ENCODE results near the gene CD63.

CD63 gene

GRCh38 chr12:55742719-55743405 is 14.1 kb upstream of the CD63 start, which contains the start of gene GDF11:
GDF11 (plus strand) TSS chr12:55743122; CDS start chr12:55743317, 195 bp downstream.
- DNase-seq, result peak; percentile 82 to 95 (median 89)
- intact Hi-C loops (cut with DNase I), result loop anchor here (5.0 kb wide), 1 partner anchor 74 kb away; the partner anchor contains the start of genes ORMDL2 and SARNP

GRCh38 chr12:55741931-55742680 is 13.3 kb upstream of the CD63 start:
- intact Hi-C loops (cut with DNase I), result loop anchor here (5.0 kb wide), 1 partner anchor 75 kb away; the partner anchor contains the start of genes ORMDL2 and SARNP
- peak in 1 of 42 donors; percentile 18 for DNase-seq

GRCh38 chr12:55739025-55739378 is 10.2 kb upstream of the CD63 start:
- no peak for DNase-seq
- intact Hi-C loops (cut with DNase I), result loop anchor here (5.0 kb wide), 2 partner anchors 58 to 203 kb away; no protein-coding TSS in a partner anchor

GRCh38 chr12:55738123-55739024 is 9.6 kb upstream of the CD63 start:
- intact Hi-C loops (cut with DNase I), result loop anchor here (5.0 kb wide), 2 partner anchors 59 to 204 kb away; no protein-coding TSS in a partner anchor
- DNase-seq, result peak; percentile 71 to 97 (median 88)

DNA sequence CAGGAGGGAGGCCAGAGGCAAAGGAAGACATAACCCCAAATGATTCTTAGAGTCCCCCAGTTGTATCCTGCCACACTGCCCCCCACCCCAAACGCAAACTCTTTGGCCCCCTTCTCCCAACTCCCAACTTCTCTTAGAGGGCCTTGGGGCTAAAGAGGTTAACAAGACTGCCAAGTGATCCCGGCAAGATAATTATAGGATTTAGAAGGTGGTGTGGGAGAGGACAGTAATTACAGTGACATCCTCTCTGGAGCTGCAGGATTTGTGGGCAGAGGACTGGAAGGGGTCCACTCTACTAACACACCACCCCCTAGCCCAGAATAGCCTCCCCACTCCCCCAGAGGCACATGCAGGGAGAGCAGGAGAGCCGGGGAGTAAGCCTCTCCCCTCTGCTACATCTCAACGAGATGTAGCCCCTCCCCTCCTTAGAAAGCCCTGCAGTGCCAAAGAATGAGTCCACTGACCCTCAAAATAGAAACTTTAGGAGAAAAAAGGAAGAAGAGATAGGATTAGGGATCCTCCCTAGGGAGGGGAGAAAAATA is 8.8 kb upstream of the CD63 start:
- peak in 1 of 42 donors; percentile 11 for DNase-seq
- intact Hi-C loops (cut with DNase I), result loop anchor here (5.0 kb wide), 2 partner anchors 60 to 205 kb away; no protein-coding TSS in a partner anchor

DNA sequence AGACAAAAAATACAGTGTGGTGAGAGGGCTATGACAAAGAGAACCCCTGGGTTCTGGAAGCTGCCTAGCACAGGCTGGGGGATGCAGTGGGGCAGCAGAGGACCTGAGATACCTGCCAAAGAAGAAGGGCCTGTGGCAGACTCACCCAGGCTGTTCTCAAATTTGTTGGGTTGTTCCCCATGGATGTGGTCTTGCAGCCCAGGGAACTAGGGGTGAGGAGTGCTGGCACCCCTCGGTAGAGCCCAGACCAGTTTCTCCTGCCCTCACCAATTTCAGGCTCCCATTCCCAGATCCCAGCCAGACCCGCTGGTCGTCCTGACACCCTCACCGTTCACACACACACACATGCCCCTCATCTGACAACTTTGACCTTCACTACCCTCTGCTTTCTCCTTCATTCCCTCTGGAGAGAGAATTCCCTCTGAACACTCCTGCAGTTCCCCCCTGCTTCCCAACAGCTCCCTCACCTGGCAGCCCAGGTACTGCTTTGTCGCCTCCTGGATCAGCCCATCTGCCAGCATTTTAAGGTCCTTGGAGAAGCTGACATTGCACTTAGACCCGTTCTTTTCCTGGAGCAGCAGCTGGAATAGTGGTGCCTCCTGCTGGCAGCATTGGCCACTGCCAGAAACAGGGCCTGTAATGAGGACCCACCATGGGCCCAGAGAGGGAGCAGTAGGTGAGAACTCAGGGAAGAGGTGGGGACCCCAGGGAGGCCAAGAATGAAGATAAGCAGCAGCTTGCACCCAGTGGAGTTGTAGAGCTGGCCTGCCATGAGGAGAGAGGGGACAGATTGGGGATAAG is 8.2 kb upstream of the CD63 start:
- intact Hi-C loops (cut with DNase I), result loop anchor here (5.0 kb wide), 2 partner anchors 60 to 205 kb away; no protein-coding TSS in a partner anchor
- DNase-seq, result peak in 41 of 42 donors; percentile 44 to 89 (median 73)

DNA sequence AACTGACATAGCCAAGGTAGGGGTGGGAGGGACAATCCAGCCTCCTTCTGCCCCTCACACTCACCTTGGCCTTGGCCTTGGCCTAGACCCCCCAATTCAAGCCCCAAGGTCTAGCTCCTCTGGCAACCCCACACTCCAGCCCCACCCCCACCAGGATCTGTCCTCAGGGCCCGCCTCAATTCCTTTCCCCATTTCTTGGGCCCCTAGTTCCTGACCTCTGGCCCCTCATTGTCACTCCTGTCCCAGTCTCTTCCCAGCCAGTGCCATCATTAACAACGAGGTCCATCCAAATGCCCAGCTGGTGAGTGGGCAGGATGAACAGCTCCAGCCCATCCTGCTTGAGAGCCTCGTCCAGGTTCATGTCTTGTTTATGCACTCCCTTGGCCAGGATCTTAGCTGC is 7.3 kb upstream of the CD63 start:
- peak in 1 of 42 donors; percentile 10 for DNase-seq
- intact Hi-C loops (cut with DNase I), result loop anchor here (5.0 kb wide), 2 partner anchors 61 to 206 kb away; no protein-coding TSS in a partner anchor

DNA sequence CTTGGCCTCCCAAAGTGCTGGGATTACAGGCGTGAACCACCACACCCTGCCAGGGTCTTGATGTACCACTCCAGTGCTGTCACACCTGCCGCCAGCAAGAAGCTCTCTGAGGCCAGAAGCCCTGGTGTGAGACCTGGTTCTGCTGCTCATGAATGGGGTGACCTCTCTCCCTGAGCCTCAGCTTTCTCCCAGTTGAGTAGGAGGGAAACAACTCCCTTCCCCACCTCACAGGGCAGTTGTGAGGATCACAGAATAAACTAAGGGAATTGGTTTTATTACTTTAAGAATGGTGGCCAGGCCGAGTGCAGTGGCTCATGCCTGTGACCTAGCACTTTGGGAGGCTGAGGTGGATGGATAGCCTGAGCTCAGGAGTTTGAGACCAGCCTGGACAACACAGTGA is 5.8 kb upstream of the CD63 start:
- intact Hi-C loops (cut with DNase I), result no loop called here
- DNase-seq, result peak in 1 of 42 donors; percentile 12

DNA sequence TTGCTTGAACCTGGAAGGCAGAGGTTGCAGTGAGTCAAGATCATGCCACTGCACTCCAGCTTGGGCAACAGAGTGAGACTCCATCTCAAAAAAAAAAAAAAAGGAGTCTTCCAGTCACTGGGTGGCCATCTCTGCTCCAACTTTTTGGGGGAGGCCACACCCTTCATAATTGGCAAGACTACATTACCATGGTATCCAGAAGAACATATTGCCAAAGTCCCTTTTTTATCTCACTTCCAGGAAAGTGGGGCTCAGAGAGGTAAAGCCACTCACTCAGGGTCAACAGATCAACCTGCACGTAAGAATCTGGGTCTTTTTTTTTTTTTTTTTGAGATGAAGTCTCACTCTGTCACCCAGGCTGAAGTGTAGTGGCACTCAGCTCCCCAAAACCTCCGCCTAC is 5.0 kb upstream of the CD63 start:
- no peak for DNase-seq
- intact Hi-C loops (cut with DNase I), result no loop called here

GRCh38 chr12:55733021-55733555 is 4.3 kb upstream of the CD63 start:
- DNase-seq, result no peak
- intact Hi-C loops (cut with DNase I), result no loop called here

- intact Hi-C loops (cut with DNase I), result no loop called here
- DNase-seq, result no peak
Observed at GRCh38 chr12:55732288-55732687, 3.5 kb upstream of the CD63 start.

GRCh38 chr12:55729819-55730818 is 1.3 kb upstream of the CD63 start:
- intact Hi-C loops (cut with DNase I), result loop anchor here (5.0 kb wide), 1 partner anchor 197 kb away; the partner anchor contains the start of gene PYM1
- peak in 41 of 42 donors; percentile 42 to 90 (median 75) for DNase-seq

GRCh38 chr12:55728186-55728938 is 447 bp downstream of the CD63 start:
- peak; percentile 52 to 91 (median 78) for DNase-seq
- intact Hi-C loops (cut with DNase I), result loop anchor here (5.0 kb wide), 1 partner anchor 199 kb away; the partner anchor contains the start of gene PYM1

DNA sequence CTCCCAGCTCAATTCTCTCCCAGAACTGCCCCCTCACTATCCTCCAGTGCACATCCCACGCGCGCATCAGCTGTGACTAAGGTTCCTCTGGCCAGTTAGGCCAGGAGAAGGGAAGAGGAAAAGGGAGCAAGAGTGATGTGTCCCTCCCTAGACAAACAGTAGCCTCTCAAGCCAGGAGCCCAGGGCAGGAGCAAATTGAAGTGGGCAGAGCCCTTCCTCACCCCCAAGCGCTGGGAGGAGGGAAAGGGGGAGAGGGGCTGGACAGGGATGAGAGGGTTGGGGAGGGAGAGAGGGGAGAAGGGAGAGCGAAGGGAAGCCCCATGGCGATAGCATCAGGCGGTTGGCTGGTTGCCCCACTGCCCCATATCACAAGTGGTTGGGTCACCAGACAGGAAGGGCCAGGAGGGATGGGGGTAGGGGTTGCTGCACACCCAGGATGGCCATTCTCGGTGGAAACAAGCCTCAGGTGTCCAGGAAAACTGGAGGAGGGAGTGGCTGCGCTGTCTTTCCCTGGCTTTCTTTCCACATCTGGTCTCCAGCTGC is 1.1 kb downstream of the CD63 start:
- intact Hi-C loops (cut with DNase I), result loop anchor here (5.0 kb wide), 1 partner anchor 200 kb away; the partner anchor contains the start of gene PYM1
- DNase-seq, result peak in 10 of 42 donors; percentile 26 to 75 (median 44)

- peak in 1 of 42 donors; percentile 27 for DNase-seq
- intact Hi-C loops (cut with DNase I), result loop anchor here (5.0 kb wide), 1 partner anchor 200 kb away; the partner anchor contains the start of gene PYM1
Observed at GRCh38 chr12:55726971-55727370, 1.8 kb downstream of the CD63 start.
